T-helper 1 cell treated with Interleukin-12 subunit alpha and Interleukin-12 subunit beta and Interleukin-4 antibody, amounts not matched to agents 30 ng/mL and 1 ng/mL, for 36 hours (primary cell): ENCODE results near the gene HIVEP1. TPM values are rescaled to one million over a fixed set of nuclear protein-coding genes. Genes with fewer than 3 reads are reported as not detected.

ENCODE experiments used
- intact Hi-C: fragments of 100-400 bp; cut with micrococcal nuclease; formaldehyde crosslinking; loops from one replicate; pipeline ENCODE4 v1.15.1; 2024
- total RNA-seq: library from RNA; stranded (reverse); gene quantifications from 2 replicates; pipeline ENCODE4 v1.2.3, GENCODE V29; 2022

Gene HIVEP1
- 35.7 and 37.4 TPM in 2 replicates for total RNA-seq

GRCh38 chr6:12012038-12012557, at the start of gene HIVEP1:
HIVEP1 (plus strand) TSS chr6:12012312; CDS start chr6:12015629, 3,317 bp downstream.
- intact Hi-C loops: loop anchor here (2.0 to 10.0 kb wide), 4 partner anchors 63 to 1563 kb away; partner anchors contain the start of genes NEDD9 and SIRT5

GRCh38 chr6:11963756-11964500, 48.2 kb upstream of the HIVEP1 start:
- intact Hi-C loops: no loop called here

GRCh38 chr6:11964729-11965335, 47.3 kb upstream of the HIVEP1 start:
- intact Hi-C loops: no loop called here

GRCh38 chr6:11965499-11965898, 46.6 kb upstream of the HIVEP1 start:
- intact Hi-C loops: no loop called here

GRCh38 chr6:11968241-11968806, 43.8 kb upstream of the HIVEP1 start:
- intact Hi-C loops: no loop called here

DNA sequence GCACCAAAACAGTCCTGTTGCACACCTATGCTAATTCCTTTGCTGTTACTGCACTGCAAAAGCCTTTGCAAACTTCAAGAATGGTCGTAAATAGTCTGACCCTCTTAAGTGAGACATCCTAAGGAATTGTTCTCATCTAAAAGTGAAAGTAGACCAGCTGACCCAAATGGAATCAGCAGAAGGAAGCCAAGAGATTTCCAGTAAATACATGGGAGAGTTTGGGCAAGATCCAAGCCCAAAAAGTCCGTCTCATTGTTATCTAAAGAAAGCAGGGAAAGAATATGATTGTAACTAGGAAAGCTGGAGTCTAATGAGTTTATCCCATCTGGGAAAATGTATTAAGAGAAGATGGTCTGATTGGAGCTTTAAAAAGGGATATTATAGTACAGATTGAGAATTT, 43.0 kb upstream of the HIVEP1 start:
- intact Hi-C loops: no loop called here

DNA sequence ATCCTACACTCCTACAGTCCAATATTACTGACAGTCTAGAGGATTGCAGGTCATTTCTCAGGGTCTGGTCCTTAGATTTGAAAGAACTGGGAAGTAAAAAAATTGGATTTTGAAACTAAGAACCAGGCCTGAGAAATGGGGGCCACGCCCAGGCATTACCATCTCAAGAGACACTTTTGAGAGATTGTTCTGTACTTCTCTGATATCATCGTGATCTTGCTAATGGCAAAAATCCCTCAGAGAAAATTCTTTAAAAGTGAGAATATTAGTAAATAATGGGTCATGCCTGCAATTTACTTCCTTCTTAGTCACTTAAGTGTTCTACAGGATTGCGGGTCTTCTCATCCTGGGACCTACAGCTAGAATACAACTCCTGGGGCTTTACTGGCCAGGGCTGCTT, 42.0 kb upstream of the HIVEP1 start:
- intact Hi-C loops: no loop called here

DNA sequence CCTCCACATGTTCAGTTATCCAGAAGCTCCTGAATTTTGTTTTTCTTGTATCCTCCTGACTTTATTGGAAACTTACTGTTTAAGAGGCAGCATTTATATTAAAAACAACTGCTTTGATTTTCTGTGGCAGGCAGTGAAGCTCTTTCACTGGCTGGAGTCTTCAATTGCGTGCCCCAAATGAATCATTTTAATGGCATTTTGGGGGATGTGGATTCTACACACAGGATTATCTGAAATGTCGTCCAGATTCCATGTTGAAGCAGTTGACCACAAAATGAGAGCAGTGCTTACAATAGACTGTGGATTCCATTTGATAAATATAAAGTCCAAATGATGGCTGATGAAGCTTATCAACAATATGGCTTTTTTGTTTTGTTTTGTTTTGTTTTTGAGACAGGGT, 41.0 kb upstream of the HIVEP1 start:
- intact Hi-C loops: no loop called here

GRCh38 chr6:11972270-11972669, 39.8 kb upstream of the HIVEP1 start:
- intact Hi-C loops: no loop called here

DNA sequence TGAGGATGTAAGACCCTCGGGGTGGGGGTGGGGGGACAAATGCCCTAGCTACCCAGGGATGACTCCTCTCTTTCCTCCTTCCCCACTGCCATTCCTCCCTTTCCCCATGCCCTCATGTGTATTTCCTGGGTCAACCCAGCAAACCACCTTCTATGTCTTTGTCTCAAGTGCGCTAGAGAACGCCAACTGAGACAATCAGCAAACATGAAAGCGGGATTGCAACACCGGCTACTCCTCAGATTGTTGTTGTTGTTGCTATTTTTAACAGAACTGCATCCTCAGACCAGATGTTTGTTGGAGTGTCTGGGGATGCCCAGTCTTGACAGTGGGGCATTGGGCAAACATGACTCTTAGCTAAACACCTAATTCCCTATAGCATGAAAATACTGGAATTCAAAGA, 39.3 kb upstream of the HIVEP1 start:
- intact Hi-C loops: no loop called here

GRCh38 chr6:11973238-11973637, 38.9 kb upstream of the HIVEP1 start:
- intact Hi-C loops: no loop called here

DNA sequence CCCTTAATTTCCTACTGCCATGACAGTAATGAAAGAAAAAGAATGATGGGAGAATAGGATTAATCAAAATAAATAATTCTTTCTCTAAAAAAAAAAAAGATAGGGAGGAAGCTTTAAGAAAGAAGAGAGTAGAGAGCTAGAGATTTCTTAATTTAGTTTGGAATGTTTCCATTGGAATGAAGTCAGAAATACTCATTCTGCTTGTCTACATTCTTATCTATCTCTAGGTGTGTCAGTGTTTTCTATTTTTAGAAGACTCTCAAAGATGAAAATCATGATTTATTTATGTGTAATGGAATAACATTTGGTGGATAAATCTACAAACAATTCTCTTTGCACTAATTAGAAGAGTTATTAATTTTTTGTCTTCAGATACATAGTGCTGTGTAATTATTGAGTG, 38.0 kb upstream of the HIVEP1 start:
- intact Hi-C loops: no loop called here

- intact Hi-C loops: no loop called here
Observed at GRCh38 chr6:11975353-11975977, 36.6 kb upstream of the HIVEP1 start.

DNA sequence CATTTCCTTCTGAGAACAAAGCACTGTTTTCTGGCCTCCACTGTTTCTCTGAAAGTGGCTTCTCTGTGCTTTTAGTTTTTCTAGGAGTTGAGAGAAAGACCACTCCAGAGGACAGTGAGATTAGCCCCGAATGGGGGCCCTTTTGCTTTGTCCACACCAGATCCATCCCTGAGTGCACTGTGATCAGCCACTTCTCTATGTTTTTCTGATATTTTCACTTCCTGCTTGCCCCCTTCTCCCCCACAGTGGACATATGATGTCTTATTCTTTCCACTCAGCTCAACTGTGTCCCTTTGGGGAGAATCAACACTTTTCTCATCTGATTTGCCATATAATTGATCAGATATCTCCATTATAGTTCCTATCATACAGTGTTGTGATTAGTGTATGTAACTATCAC, 35.6 kb upstream of the HIVEP1 start:
- intact Hi-C loops: no loop called here

DNA sequence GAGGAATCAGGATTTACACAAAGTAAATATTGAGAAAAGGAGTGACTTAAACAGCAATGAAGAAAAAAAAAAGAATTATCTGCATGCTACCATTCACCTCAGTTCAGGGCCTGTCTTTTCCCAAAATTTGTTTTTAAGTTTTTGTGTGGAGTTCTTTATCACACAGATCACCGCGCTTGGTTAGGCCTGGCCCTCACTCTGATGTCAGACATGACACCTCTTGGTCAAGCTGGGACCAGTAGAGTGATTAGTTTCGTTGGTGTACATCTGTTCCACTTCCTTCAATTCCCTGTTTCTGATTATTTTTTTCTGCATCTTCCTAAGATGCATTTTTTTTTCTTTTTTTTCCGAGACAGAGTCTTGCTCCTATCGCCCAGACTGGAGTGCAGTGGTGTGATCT, 34.9 kb upstream of the HIVEP1 start:
- intact Hi-C loops: no loop called here

- intact Hi-C loops: loop anchor here (1.0 kb wide), 1 partner anchor 31 kb away; no protein-coding TSS in a partner anchor
Observed at GRCh38 chr6:11977738-11978137, 34.4 kb upstream of the HIVEP1 start.

GRCh38 chr6:11978169-11978987, 33.7 kb upstream of the HIVEP1 start:
- intact Hi-C loops: loop anchor here (1.0 kb wide), 1 partner anchor 30 kb away; no protein-coding TSS in a partner anchor

DNA sequence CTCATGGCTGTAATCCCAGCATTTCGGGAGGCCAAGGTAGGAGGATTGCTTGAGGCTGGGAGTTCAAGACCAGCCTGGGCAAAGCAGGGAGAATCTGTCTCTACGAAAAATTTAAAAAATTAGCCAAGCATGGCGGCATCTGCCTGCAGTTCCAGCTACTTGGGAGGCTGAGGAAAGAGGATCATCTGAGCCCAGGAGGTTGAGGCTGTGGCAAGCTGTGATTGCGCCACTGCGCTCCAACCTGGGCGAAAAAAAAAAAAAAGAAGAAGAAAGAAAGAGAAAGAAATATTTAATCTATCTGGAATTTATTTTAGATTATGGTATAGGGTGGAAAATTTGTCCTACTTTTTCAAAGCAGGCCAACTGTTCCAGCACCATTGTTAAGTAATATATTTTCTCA, 32.2 kb upstream of the HIVEP1 start:
- intact Hi-C loops: no loop called here

GRCh38 chr6:11983306-11983705, 28.8 kb upstream of the HIVEP1 start:
- intact Hi-C loops: no loop called here

DNA sequence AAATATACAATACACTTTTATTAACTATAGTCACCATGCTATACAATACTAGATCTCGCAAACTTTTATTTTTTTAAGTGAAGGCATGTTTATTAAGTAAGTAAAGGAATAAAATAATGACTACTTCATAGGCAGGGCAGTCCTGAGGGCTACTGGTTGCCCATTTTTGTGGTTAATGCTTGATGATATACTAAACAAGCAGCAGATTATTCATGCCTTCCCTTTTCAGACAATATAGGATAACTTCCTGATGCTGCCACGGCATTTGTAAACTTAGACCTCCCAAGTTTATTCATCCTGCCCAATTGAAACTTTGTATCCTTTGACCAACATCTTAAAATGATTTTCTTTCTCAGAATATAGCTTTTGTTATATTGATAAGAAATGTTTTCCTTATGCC, 24.7 kb upstream of the HIVEP1 start:
- intact Hi-C loops: no loop called here

- intact Hi-C loops: no loop called here
Observed at GRCh38 chr6:11989386-11989785, 22.7 kb upstream of the HIVEP1 start.
